Nephron progenitor cell (in vitro differentiated cells): ENCODE measurements around the gene PYHIN1.
"Not testable (repeated sequence)": the region's sequence is repeated elsewhere in the genome, so short reads cannot be mapped to it uniquely, and the experiment has no call there.

ENCODE experiments used
- DNase-seq: peaks from one replicate; pipeline ENCODE4 v3.0.0; 2021
- H3K27ac Mint-ChIP-seq: 2 replicates; pipeline ENCODE4 v1.8.0; 2021; ENCODE audit warnings: mild to moderate bottlenecking, moderate library complexity, mixed read lengths
- H3K27me3 Mint-ChIP-seq: 2 replicates; pipeline ENCODE4 v1.8.0; 2021; ENCODE audit warnings: mild to moderate bottlenecking, low read depth, mixed read lengths; ENCODE audit not compliant: poor library complexity
- H3K36me3 Mint-ChIP-seq: 2 replicates; pipeline ENCODE4 v1.8.0; 2021; ENCODE audit warnings: low read depth, mixed read lengths
- H3K4me1 Mint-ChIP-seq: 2 replicates; pipeline ENCODE4 v1.8.0; 2021; ENCODE audit warnings: mixed read lengths
- H3K4me3 Mint-ChIP-seq: 2 replicates; pipeline ENCODE4 v1.8.0; 2021; ENCODE audit warnings: mild to moderate bottlenecking, moderate library complexity, mixed read lengths
- H3K9me3 Mint-ChIP-seq: 2 replicates; pipeline ENCODE4 v1.8.0; 2021; ENCODE audit warnings: mild to moderate bottlenecking, moderate library complexity, mixed read lengths
- CTCF ChIP-seq: fragments of 200-600 bp; sonication (generic); IDR thresholded peaks from 2 replicates; pipeline ENCODE4 v1.5.0; 2021; ENCODE audit warnings: antibody characterized with exemption

The PYHIN1 gene

GRCh38 chr1:159005161-159005560 lies 73.8 kb downstream of the PYHIN1 start:
- peaks cover 6% of the 10 kb centered on the region for H3K36me3 Mint-ChIP-seq
- peaks cover 87% of the 10 kb centered on the region for H3K4me1 Mint-ChIP-seq
- TF ChIP-seq CTCF, result no peak
- H3K4me3 Mint-ChIP-seq, result peak overlapping the region; percentile 73
- H3K9me3 Mint-ChIP-seq, result no peaks in the 10 kb centered on the region
- no peak for DNase-seq
- H3K27me3 Mint-ChIP-seq, result no peaks in the 10 kb centered on the region
- peak overlapping the region; percentile 99 for H3K27ac Mint-ChIP-seq

- peaks cover 11% of the 10 kb centered on the region for H3K36me3 Mint-ChIP-seq
- peaks cover 89% of the 10 kb centered on the region for H3K4me1 Mint-ChIP-seq
- no peaks in the 10 kb centered on the region for H3K9me3 Mint-ChIP-seq
- H3K4me3 Mint-ChIP-seq, result peak overlapping the region; percentile 73
- peak overlapping the region; percentile 99 for H3K27ac Mint-ChIP-seq
- no peak for TF ChIP-seq CTCF
- H3K27me3 Mint-ChIP-seq, result no peaks in the 10 kb centered on the region
- peak; percentile 38 for DNase-seq
Observed at GRCh38 chr1:159005676-159006075, 74.3 kb downstream of the PYHIN1 start.

DNA sequence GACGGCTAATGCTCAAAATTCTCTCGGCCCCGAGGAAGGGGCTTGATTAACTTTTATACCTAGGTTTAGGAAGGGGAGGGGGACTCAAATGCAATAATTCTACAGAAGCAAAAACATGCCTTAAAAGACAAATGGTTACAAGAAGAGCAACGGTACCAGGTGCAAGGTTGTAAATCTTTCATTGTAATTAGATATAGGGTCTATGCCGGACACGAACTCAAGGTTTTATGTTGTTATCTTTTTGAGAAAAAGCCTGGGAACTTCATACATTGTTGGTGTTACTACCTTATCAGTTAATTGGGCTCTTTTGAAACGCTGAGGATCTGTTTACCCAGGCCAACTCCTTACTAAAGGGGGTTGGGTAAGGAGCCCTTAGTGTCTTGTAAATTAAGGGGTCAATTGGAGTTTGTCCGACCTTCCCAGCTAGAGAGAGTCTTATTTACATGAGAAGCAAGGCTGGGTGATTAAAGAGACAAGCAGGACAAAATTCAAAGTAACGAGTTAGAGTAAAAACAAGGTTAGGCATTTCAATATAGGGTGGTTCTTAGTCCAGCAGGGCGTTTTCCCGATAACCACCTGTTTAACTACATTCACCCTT lies 75.0 kb downstream of the PYHIN1 start:
- Mint-ChIP-seq H3K4me3 (peak overlapping the region; percentile 73), H3K27ac (peak overlapping the region; percentile 99), H3K36me3 (peaks cover 12% of the 10 kb centered on the region), H3K4me1 (peaks cover 89% of the 10 kb centered on the region)
- not testable (repeated sequence) for H3K9me3 Mint-ChIP-seq, H3K27me3 Mint-ChIP-seq, DNase-seq

DNA sequence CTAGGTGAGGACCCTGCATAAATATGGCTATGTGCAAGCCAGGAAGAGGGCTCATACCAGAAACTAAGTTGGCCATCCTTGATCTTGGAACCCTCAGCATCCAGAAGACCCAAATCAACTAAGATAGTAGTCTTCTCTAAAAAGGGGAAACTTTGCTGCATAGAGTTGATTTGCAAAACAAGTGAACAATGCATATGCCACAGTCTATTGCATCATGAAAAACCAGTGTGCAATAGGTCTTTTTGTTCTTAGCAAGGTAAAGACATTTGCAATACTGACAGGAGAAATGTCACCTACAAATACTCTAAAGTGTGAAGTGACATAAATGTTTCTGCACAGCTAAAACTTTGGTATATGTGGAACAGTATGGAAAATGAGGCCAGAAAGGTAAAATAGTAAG lies 76.4 kb downstream of the PYHIN1 start:
- Mint-ChIP-seq H3K4me1 (peaks cover 90% of the 10 kb centered on the region), H3K4me3 (no peak overlapping the region), H3K36me3 (peaks cover 24% of the 10 kb centered on the region), H3K27me3 (no peaks in the 10 kb centered on the region), H3K9me3 (peaks cover 7% of the 10 kb centered on the region), H3K27ac (peak overlapping the region; percentile 99)
- DNase-seq, result no peak
- no peak for TF ChIP-seq CTCF

DNA sequence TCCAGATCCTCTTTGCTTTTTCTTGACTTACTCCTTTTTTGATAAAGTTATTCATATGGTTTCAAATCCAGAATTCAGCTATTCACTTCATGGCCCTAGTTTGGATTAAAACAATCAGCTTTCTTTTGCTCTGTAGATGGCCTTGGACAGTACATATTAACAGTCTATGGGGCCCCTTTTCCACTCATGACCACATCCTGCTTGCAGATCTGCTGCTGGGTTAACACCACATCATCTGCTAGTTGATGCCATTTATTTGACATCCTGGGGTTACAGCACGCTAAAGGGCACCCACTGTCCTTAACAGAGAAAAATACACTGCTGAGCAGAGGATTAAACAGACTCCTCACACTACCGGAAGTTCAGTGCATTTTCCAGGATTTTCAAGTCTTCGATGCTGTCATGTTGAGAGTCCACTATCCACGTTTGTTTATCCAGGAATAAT lies 77.4 kb downstream of the PYHIN1 start:
- Mint-ChIP-seq H3K27me3 (no peaks in the 10 kb centered on the region), H3K27ac (peak overlapping the region; percentile 24), H3K36me3 (peaks cover 34% of the 10 kb centered on the region), H3K4me1 (peaks cover 84% of the 10 kb centered on the region), H3K4me3 (no peak overlapping the region), H3K9me3 (peaks cover 17% of the 10 kb centered on the region)
- TF ChIP-seq CTCF, result no peak
- DNase-seq, result no peak

DNA sequence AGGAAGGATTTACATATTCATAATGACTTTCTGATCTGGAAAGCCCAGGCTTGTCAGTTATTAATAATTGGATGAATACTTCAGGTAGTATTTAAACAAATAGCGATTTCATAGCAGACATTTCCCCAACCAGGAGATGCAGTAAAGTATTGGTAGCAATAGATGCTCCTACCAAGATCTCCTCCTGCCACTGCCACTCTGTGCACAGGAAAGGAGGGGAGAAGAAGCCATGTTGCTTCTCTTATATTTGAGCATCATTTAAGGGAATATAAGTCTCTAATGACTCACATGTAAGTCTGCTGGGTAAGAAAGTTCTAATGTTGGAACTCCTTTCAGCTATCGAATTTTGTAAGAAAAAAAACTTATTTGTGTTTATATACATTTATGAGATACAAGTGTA lies 77.9 kb downstream of the PYHIN1 start:
- H3K9me3 Mint-ChIP-seq, result peaks cover 23% of the 10 kb centered on the region
- no peak overlapping the region for H3K27ac Mint-ChIP-seq
- H3K36me3 Mint-ChIP-seq, result peaks cover 39% of the 10 kb centered on the region
- no peak for DNase-seq
- H3K4me1 Mint-ChIP-seq, result peaks cover 78% of the 10 kb centered on the region
- no peak overlapping the region for H3K4me3 Mint-ChIP-seq
- no peak for TF ChIP-seq CTCF
- H3K27me3 Mint-ChIP-seq, result no peaks in the 10 kb centered on the region
